Motor neuron (in vitro differentiated cells): ENCODE data around the gene GATA2. TPM values are rescaled to one million over a fixed set of nuclear protein-coding genes. Genes with fewer than 3 reads are reported as not detected.

ENCODE experiments used
- ATAC-seq, 8 experiments: fragments of 200-7000 bp; cut with Tn5 transposase; replicated peaks in 6 of 8; 2 replicates each; pipeline ENCODE4 v1.8.0; 2021; ENCODE audit warnings: mild to moderate bottlenecking in 8 of 8, moderate library complexity in 8 of 8
- H3K27ac ChIP-seq, 2 donors: fragments of 250-450 bp; sonication (Bioruptor Pico); 2 replicates each; pipeline ENCODE4 v1.9.0; 2021; ENCODE audit warnings: antibody characterized with exemption in 2 of 2, mild to moderate bottlenecking in 2 of 2, moderate library complexity in 1 of 2
- H3K4me1 ChIP-seq, 2 donors: fragments of 250-450 bp; sonication (Bioruptor Pico); replicated peaks in 1 of 2; 2 replicates each; pipeline ENCODE4 v1.6.1; 2021; ENCODE audit warnings: antibody characterized with exemption in 2 of 2, mild to moderate bottlenecking in 2 of 2, moderate library complexity in 1 of 2
- H3K4me3 ChIP-seq, 5 donors: fragments of 250-450 bp; sonication (Bioruptor Pico); 2 replicates each; pipeline ENCODE4 v1.9.0; 2021; ENCODE audit warnings: antibody characterized with exemption in 5 of 5, mild to moderate bottlenecking in 5 of 5, moderate library complexity in 4 of 5
- WGBS, 10 experiments: fragments of 450-650 bp; shearing (Covaris generic); methylation state at CpG; one replicate each; pipeline ENCODE4 v1.0.0; 2022; 5-methylcytosine and 5-hydroxymethylcytosine counted together
- in situ Hi-C, 9 experiments: fragments of 400-800 bp; cut with MboI; loops; one replicate each; pipeline ENCODE4 v1.15.0; 2021; ENCODE audit warnings: low sequenced_read_pairs in 9 of 9, low pct_unique_long_range_greater_than_20kb in 2 of 9; ENCODE audit not compliant: unreplicated experiment in 9 of 9
- total RNA-seq, 8 experiments: library from RNA; unstranded; fragments of 300-600 nt; gene quantifications; 2 replicates each; pipeline versions ENCODE4 v1.2.3 to v1.2.4, GENCODE V29; 2022

The GATA2 gene
- total RNA-seq, 8 experiments from 2014 or later = 0.27 to 14.8 (median 1.6) TPM

GRCh38 chr3:128429751-128430150 is 63.2 kb downstream of the GATA2 start:
- Histone ChIP-seq H3K4me3 (no peak overlapping the region), H3K27ac (no peak overlapping the region), H3K4me1 (peaks cover 13 to 20% of the 10 kb centered on the region in 2 donors)
- in situ Hi-C loops = loop anchor here in 3 of 9 experiments (10.0 to 25.0 kb wide), 3 partner anchors 158 to 183 kb away; no protein-coding TSS in a partner anchor
- ATAC-seq = no peak
- 89 to 92% methylated on average over 2 to 3 of the region's 8 CpGs; no CpG with 5 or more reads in 8 of the 10 experiments for WGBS, 10 experiments

Other genes starting within 250 kb of the GATA2 start
- gene DNAJB8, start 26.3 kb downstream of the GATA2 start, total RNA-seq = under 1 TPM in 7 of 8 experiments, not detected in 1; under 0.01 to 0.90 (median 0.22) TPM
- 100 to 1,000 TPM; 127 to 270 (median 164) TPM for gene RPN1, start 157.6 kb upstream of the GATA2 start, total RNA-seq
- gene RAB7A, start 233.0 kb upstream of the GATA2 start, total RNA-seq = 100 to 1,000 TPM in 2 of 8 experiments, 10 to 100 TPM in 6; 33.4 to 133 (median 65.4) TPM